ENCODE measurements around the gene METAP1.

GRCh38 chr4:98976716-98977115, 18.8 kb upstream of the METAP1 start:
- TF ChIP-seq, protein P1, sequence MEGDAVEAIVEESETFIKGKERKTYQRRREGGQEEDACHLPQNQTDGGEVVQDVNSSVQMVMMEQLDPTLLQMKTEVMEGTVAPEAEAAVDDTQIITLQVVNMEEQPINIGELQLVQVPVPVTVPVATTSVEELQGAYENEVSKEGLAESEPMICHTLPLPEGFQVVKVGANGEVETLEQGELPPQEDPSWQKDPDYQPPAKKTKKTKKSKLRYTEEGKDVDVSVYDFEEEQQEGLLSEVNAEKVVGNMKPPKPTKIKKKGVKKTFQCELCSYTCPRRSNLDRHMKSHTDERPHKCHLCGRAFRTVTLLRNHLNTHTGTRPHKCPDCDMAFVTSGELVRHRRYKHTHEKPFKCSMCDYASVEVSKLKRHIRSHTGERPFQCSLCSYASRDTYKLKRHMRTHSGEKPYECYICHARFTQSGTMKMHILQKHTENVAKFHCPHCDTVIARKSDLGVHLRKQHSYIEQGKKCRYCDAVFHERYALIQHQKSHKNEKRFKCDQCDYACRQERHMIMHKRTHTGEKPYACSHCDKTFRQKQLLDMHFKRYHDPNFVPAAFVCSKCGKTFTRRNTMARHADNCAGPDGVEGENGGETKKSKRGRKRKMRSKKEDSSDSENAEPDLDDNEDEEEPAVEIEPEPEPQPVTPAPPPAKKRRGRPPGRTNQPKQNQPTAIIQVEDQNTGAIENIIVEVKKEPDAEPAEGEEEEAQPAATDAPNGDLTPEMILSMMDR (IDR thresholded peaks at IDR 0.05; ENCODE audit: low read length): no peak
- no peak for TF ChIP-seq EZH2phosphoT487 (IDR thresholded peaks at IDR 0.05; ENCODE audit: low read length)
- no peak for TF ChIP-seq EZH2 (optimal IDR thresholded peaks at IDR 0.05; ENCODE audit: low read depth, low read length)
